Measurements from ENCODE around the gene C1QTNF6. TPM values are rescaled to one million over a fixed set of nuclear protein-coding genes. Genes with fewer than 3 reads are reported as not detected.

Gene C1QTNF6
- total and polyA plus RNA-seq, 2 of the 4 experiments (the other 2 are of a cell fraction): 1.1 to 10.9 TPM

DNA sequence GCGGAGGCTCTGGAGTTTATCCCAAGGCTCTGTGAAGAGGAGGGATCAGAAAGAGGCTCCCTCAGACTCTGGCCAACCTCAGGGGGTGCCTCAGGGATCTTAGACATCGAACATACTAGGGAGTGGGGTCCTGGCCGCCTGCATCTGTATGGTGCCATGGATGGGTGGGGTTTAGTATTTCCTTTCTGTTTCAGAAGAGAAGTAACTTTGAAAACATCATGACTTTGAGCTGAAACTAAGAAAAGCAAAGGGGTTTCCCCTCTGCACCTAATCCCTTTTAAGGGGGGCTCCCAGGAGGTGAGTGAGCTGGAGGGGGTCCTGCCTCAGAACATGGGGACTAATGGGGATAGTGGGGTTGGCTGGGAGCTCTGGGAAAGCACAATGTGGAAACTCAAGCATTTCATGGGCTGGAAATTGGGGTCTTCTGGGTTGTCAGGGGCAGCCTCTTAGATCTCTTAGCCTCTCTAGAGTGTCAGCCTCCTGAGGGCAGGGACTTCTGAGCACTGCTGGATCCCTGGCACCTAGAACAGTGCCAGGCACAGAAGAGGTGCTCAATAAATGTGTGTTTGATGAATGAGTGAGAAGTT lies 36.0 kb upstream of the C1QTNF6 start:
- H3K9me3 ChIP-seq (ENCODE audit: control insufficient read depth, insufficient read depth, low read length): peaks cover 6% of the 10 kb centered on the region
- H3K27ac ChIP-seq (ENCODE audit: insufficient read depth, low read length): no peak overlapping the region
- H3K9me1 ChIP-seq (ENCODE audit: insufficient read depth, low read length): peaks cover 8% of the 10 kb centered on the region
- TF ChIP-seq SMC3 (IDR thresholded peaks at IDR 0.05; ENCODE audit: low read depth, low read length) (no peak), CHD1 (IDR thresholded peaks at IDR 0.05; ENCODE audit: low read depth, low read length) (no peak), MAFK (IDR thresholded peaks at IDR 0.05; ENCODE audit: low read depth, low read length) (no peak), RCOR1 (IDR thresholded peaks at IDR 0.05; ENCODE audit: insufficient replicate concordance, low read length) (no peak), MXI1 (IDR thresholded peaks at IDR 0.05; ENCODE audit: borderline replicate concordance, low read depth, low read length) (no peak), POLR2A (IDR thresholded peaks at IDR 0.05; ENCODE audit: low read depth, low read length) (no peak), BHLHE40 (IDR thresholded peaks at IDR 0.05; ENCODE audit: low read depth, low read length) (no peak), MAZ (IDR thresholded peaks at IDR 0.05; ENCODE audit: borderline replicate concordance, low read depth, low read length) (no peak), RAD21 (IDR thresholded peaks at IDR 0.05; ENCODE audit: low read length) (no peak), FOS (IDR thresholded peaks at IDR 0.05; ENCODE audit: low read depth, low read length) (no peak), RFX5 (IDR thresholded peaks at IDR 0.05; ENCODE audit: low read depth, low read length) (no peak), NFE2L2 (IDR thresholded peaks at IDR 0.05; ENCODE audit: low read depth, low read length) (no peak), CEBPB (IDR thresholded peaks at IDR 0.05; ENCODE audit: low read depth, low read length) (no peak)
- TF ChIP-seq, protein P1, sequence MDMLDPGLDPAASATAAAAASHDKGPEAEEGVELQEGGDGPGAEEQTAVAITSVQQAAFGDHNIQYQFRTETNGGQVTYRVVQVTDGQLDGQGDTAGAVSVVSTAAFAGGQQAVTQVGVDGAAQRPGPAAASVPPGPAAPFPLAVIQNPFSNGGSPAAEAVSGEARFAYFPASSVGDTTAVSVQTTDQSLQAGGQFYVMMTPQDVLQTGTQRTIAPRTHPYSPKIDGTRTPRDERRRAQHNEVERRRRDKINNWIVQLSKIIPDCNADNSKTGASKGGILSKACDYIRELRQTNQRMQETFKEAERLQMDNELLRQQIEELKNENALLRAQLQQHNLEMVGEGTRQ (IDR thresholded peaks at IDR 0.05; ENCODE audit: low read depth, low read length): no peak
- TF ChIP-seq, protein P2, sequence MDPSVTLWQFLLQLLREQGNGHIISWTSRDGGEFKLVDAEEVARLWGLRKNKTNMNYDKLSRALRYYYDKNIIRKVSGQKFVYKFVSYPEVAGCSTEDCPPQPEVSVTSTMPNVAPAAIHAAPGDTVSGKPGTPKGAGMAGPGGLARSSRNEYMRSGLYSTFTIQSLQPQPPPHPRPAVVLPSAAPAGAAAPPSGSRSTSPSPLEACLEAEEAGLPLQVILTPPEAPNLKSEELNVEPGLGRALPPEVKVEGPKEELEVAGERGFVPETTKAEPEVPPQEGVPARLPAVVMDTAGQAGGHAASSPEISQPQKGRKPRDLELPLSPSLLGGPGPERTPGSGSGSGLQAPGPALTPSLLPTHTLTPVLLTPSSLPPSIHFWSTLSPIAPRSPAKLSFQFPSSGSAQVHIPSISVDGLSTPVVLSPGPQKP (IDR thresholded peaks at IDR 0.05; ENCODE audit: borderline replicate concordance, low read depth, low read length): no peak
- TF ChIP-seq, protein P3, sequence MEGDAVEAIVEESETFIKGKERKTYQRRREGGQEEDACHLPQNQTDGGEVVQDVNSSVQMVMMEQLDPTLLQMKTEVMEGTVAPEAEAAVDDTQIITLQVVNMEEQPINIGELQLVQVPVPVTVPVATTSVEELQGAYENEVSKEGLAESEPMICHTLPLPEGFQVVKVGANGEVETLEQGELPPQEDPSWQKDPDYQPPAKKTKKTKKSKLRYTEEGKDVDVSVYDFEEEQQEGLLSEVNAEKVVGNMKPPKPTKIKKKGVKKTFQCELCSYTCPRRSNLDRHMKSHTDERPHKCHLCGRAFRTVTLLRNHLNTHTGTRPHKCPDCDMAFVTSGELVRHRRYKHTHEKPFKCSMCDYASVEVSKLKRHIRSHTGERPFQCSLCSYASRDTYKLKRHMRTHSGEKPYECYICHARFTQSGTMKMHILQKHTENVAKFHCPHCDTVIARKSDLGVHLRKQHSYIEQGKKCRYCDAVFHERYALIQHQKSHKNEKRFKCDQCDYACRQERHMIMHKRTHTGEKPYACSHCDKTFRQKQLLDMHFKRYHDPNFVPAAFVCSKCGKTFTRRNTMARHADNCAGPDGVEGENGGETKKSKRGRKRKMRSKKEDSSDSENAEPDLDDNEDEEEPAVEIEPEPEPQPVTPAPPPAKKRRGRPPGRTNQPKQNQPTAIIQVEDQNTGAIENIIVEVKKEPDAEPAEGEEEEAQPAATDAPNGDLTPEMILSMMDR (conservative IDR thresholded peaks at IDR 0.05; ENCODE audit: low read depth, low read length): no peak
- in situ Hi-C loops (cut with MboI; ENCODE audit: low sequenced_read_pairs) (no loop called here), intact Hi-C loops (cut with micrococcal nuclease) (no loop called here), dilution Hi-C loops (cut with HindIII; ENCODE audit: low sequenced_read_pairs, unreplicated experiment) (no loop called here)
- H3K4me2 ChIP-seq (ENCODE audit: low read depth, low read length): no peak overlapping the region
- H3K4me1 ChIP-seq (ENCODE audit: control insufficient read depth, insufficient read depth, low read length): peaks cover 11% of the 10 kb centered on the region
- no peak overlapping the region for H2BK15ac ChIP-seq (ENCODE audit: low read depth, low read length)
- no peak overlapping the region for H3K56ac ChIP-seq (ENCODE audit: extremely low read depth, insufficient read depth, low read length)
- no peak overlapping the region for H4K5ac ChIP-seq (ENCODE audit: low read depth, low read length)
- H2AFZ ChIP-seq (replicated peaks; ENCODE audit: low read length, poor library complexity): no peak overlapping the region
- H2BK20ac ChIP-seq (ENCODE audit: low read depth, low read length): no peak overlapping the region
- H4K91ac ChIP-seq (ENCODE audit: insufficient read depth, low read depth, low read length): no peak overlapping the region
- no peak for DNase-seq
- no peak for ATAC-seq (ENCODE audit: low read depth)
- no peaks in the 10 kb centered on the region; the same call in 1 of the 2 replicates for H4K20me1 ChIP-seq (ENCODE audit: insufficient read depth, low read length)
- H3K14ac ChIP-seq (replicated peaks; ENCODE audit: low read depth, low read length): no peak overlapping the region
- H2AK9ac ChIP-seq (replicated peaks; ENCODE audit: low read depth, low read length, poor library complexity): no peak overlapping the region
- H3K79me1 ChIP-seq (ENCODE audit: low read depth in 1 of 2, low read length in 2 of 2): peaks cover 0 to 7% of the 10 kb centered on the region in 2 experiments; a peak in 1 of 4 replicates
- H3K4me3 ChIP-seq (ENCODE audit: insufficient read depth, low read depth, low read length): no peak overlapping the region
- ChIA-PET POLR2A (ENCODE audit: unreplicated experiment) (no interaction called here), CTCF (no interaction called here)
- H2AK5ac ChIP-seq (ENCODE audit: low read depth, low read length): no peak overlapping the region
- H3K27me3 ChIP-seq (ENCODE audit: control insufficient read depth, insufficient read depth, low read length): peaks cover 9% of the 10 kb centered on the region
- no peak overlapping the region for H2BK5ac ChIP-seq (ENCODE audit: low read depth, low read length, poor library complexity, severe bottlenecking)
- BruUV-seq (replicated peaks): no TSS peak
- H3K4ac ChIP-seq (ENCODE audit: low read depth, low read length): no peak overlapping the region
- no peak overlapping the region for H4K8ac ChIP-seq (ENCODE audit: low read depth in 2 of 2, low read length in 2 of 2)
- WGBS, 2 experiments (ENCODE audit: extremely low coverage in 2 of 2, insufficient read length in 1 of 2): 100% methylated on average over 1 of the region's 3 CpGs; no CpG with 5 or more reads in 1 of the 2 experiments
- H3K36me3 ChIP-seq (ENCODE audit: control insufficient read depth, insufficient read depth, low read length): no peaks in the 10 kb centered on the region
- no peak overlapping the region for H2BK120ac ChIP-seq (ENCODE audit: low read depth, low read length)
- H3K23ac ChIP-seq (ENCODE audit: low read depth, low read length): no peak overlapping the region
- no peak overlapping the region for H3K9ac ChIP-seq (ENCODE audit: low read depth, low read length)
- H3K18ac ChIP-seq (ENCODE audit: low read depth, low read length): no peak overlapping the region
